ENCODE results near the gene SRRM1.
"Not testable (repeated sequence)": the region's sequence is repeated elsewhere in the genome, so short reads cannot be mapped to it uniquely, and the experiment has no call there.

SRRM1 gene

DNA sequence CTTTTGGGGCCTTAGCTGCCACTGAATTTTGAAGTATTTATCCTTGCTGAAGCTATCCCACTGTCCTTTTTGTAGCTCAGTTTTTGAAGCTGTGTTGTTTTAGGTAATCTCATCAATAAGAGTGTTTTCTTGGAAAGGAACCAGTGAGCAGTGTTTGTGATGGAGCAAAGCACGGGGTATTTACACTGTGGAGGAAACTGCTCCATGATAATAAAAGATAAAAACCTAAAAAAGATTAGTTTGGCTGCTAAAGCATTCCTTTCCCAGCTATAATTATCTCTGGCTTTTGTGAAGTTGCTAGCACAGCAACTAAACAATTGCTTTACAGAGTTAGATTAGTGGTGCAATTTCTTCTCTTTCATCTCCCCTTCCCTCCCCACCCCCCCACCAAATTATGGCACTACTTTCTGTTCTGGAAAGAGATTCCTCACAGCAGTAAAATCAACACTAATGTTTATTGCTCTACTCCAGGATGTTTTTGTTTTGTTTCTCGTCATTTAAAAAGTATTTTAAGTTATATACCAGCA lies 21.5 kb downstream of the SRRM1 start:
- H3K4me1 Mint-ChIP-seq, result no peaks in the 10 kb centered on the region
- H3K9me3 Mint-ChIP-seq, result no peaks in the 10 kb centered on the region
- no peaks in the 10 kb centered on the region for H3K27me3 Mint-ChIP-seq
- no peak overlapping the region for H3K4me3 Mint-ChIP-seq
- H3K36me3 Mint-ChIP-seq, result peaks cover 44% of the 10 kb centered on the region
- ATAC-seq, result no peak
- no peak overlapping the region for H3K27ac Mint-ChIP-seq

GRCh38 chr1:24666794-24667193 lies 23.7 kb downstream of the SRRM1 start:
- H3K36me3 Mint-ChIP-seq, result peaks cover 50% of the 10 kb centered on the region
- ATAC-seq, result no peak
- H3K4me1 Mint-ChIP-seq, result no peaks in the 10 kb centered on the region
- H3K27ac Mint-ChIP-seq, result no peak overlapping the region
- no peak overlapping the region for H3K4me3 Mint-ChIP-seq
- no peaks in the 10 kb centered on the region for H3K27me3 Mint-ChIP-seq
- H3K9me3 Mint-ChIP-seq, result no peaks in the 10 kb centered on the region

GRCh38 chr1:24671372-24671771 lies 28.3 kb downstream of the SRRM1 start:
- not testable (repeated sequence) for H3K9me3 Mint-ChIP-seq, H3K27me3 Mint-ChIP-seq, H3K4me3 Mint-ChIP-seq, ATAC-seq, H3K4me1 Mint-ChIP-seq, H3K27ac Mint-ChIP-seq
- peaks cover 70% of the 10 kb centered on the region for H3K36me3 Mint-ChIP-seq

DNA sequence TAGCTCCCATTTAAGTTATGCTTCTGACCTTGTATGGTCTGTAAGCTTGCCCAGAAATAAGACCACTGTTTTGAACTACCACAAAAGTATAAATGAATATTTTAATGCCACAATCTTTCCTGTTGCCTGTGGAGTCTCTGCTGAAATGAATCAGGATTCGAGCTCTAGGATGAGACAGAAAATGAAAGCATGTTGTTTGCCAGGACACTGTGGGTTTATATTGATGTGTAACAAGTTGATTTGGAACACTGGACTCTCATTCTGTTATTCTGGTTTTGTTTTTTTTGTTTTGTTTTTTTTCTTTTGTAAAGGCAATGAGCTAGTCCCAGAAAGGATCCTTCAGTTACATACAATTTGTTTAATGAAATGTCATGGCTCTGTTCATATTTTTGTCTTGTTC lies 29.6 kb downstream of the SRRM1 start:
- not testable (repeated sequence) for H3K9me3 Mint-ChIP-seq, ATAC-seq, H3K27ac Mint-ChIP-seq, H3K4me1 Mint-ChIP-seq, H3K27me3 Mint-ChIP-seq, H3K4me3 Mint-ChIP-seq
- peaks cover 78% of the 10 kb centered on the region for H3K36me3 Mint-ChIP-seq

DNA sequence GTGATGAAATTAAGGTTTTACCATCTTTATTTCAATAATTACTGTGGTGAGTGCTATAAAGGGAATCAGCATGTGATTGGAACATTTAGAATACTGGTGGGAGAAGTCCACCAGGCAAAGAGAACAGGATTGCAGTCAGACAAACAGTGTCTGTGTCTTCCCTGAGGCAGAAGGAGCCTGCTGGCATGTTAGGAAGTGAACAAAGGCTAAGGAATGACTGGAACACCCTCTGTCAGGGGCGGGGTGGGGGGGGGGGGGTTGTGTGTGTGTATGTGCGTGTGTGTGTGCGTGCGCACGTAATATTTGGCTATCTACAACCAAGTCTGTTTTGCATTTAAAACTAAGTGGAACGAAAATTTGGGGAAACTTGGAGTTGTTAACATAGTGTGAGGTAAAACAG lies 30.2 kb downstream of the SRRM1 start:
- H3K27me3 Mint-ChIP-seq, result no peaks in the 10 kb centered on the region
- H3K27ac Mint-ChIP-seq, result no peak overlapping the region
- peaks cover 2% of the 10 kb centered on the region for H3K9me3 Mint-ChIP-seq
- no peaks in the 10 kb centered on the region for H3K4me1 Mint-ChIP-seq
- no peak overlapping the region for H3K4me3 Mint-ChIP-seq
- ATAC-seq, result no peak
- peaks cover 78% of the 10 kb centered on the region for H3K36me3 Mint-ChIP-seq

DNA sequence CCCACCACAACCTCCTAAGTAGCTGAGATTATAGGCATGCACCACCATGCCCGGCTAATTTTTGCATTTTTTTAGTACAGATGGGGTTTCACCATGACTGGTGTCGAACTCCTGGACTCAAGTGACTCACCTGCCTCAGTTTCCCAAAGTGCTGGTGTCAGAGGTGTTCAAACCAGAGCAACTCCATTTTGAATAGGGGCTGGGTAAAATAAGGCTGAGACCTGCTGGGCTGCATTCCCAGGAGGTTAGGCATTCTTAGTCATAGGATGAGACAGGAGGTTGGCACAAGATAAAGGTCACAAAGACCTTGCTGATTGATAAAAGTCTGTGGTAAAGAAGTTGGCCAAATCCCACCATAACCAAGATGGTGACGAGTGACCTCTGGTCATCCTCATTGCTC lies 35.3 kb downstream of the SRRM1 start:
- H3K9me3 Mint-ChIP-seq, H3K27me3 Mint-ChIP-seq, H3K4me1 Mint-ChIP-seq, H3K27ac Mint-ChIP-seq, ATAC-seq, H3K4me3 Mint-ChIP-seq: not testable (repeated sequence)
- peaks cover 33% of the 10 kb centered on the region for H3K36me3 Mint-ChIP-seq

DNA sequence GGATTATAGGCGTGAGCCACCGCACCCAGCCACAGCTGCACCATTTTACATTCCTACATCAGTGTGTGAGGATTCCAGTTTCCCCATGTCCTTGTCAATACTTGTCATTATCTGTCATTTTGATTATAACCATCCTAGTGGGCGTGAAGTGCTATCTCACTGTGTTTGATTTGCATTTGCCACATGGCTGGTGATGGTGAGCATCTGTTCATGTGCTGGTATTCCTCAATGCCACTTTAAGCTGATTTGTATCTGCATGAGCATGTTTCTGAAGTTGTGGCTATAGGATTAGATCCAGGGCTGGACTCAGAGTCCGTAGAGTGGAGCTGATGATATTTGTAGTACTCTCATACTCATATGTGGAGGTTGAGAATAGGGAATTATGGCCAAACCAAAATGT lies 36.6 kb downstream of the SRRM1 start:
- Mint-ChIP-seq H3K9me3 (peaks cover 2% of the 10 kb centered on the region), H3K36me3 (peaks cover 24% of the 10 kb centered on the region), H3K27me3 (no peaks in the 10 kb centered on the region), H3K4me1 (no peaks in the 10 kb centered on the region), H3K4me3 (no peak overlapping the region), H3K27ac (no peak overlapping the region)
- no peak for ATAC-seq

GRCh38 chr1:24683713-24684162 lies 40.6 kb downstream of the SRRM1 start:
- H3K4me3 Mint-ChIP-seq, result no peak overlapping the region
- H3K36me3 Mint-ChIP-seq, result no peaks in the 10 kb centered on the region
- H3K27ac Mint-ChIP-seq, result no peak overlapping the region
- peaks cover 6% of the 10 kb centered on the region for H3K4me1 Mint-ChIP-seq
- no peaks in the 10 kb centered on the region for H3K9me3 Mint-ChIP-seq
- no peak for ATAC-seq
- no peaks in the 10 kb centered on the region for H3K27me3 Mint-ChIP-seq

GRCh38 chr1:24688033-24688432 lies 44.9 kb downstream of the SRRM1 start:
- ATAC-seq, result no peak
- Mint-ChIP-seq H3K4me1 (peaks cover 8% of the 10 kb centered on the region), H3K27me3 (no peaks in the 10 kb centered on the region), H3K9me3 (no peaks in the 10 kb centered on the region), H3K36me3 (no peaks in the 10 kb centered on the region), H3K27ac (no peak overlapping the region), H3K4me3 (no peak overlapping the region)

DNA sequence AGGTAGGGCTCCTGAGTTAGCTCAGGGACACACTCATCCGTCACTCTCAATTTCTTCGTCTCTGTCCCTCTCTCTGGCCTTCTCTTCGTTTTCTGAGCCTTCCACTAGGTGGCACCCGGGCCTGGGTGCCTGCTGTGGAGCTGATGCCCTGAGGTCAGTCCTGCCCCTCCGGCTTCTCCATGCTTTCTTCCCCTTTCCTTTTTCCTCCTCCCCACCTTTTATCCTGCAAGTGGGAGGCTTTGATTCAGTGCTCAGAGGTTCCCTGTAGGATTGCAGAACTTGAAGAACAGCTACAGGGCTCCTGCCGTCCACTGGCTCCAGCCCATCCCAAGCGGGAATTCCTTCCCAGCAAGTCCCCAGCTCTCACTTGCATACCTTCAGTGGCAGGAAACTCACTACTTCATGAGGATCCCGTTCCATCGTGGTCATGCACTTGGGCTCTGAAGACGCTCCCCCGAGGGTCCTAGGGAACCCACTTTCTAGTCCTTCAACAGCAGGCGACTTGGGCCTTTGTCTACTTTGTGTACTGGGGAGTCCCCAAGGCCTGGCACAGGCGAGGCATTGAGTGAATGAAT lies 45.6 kb downstream of the SRRM1 start:
- no peaks in the 10 kb centered on the region for H3K36me3 Mint-ChIP-seq
- no peak overlapping the region for H3K4me3 Mint-ChIP-seq
- no peaks in the 10 kb centered on the region for H3K27me3 Mint-ChIP-seq
- peak; percentile 85 for ATAC-seq
- H3K9me3 Mint-ChIP-seq, result no peaks in the 10 kb centered on the region
- peaks cover 8% of the 10 kb centered on the region for H3K4me1 Mint-ChIP-seq
- H3K27ac Mint-ChIP-seq, result no peak overlapping the region

DNA sequence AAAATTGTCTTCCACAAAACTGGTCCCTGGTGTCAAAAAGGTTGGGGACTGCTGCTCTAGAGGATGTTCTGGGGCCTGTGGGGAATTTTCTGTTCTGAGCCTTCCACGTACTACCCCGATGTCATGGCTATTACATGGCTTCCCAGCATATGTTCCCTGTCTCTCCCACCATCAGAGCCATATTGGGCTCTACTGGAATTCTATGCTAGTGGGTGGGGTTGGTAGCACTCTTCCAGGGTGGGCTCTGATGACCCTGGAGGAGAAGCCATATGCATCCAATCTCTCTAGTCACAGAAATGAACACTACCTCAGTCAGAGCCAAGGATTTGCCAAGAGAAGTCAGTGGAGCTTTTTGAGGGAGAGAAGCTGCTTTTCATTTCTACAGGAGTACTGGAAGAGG lies 47.9 kb downstream of the SRRM1 start:
- Mint-ChIP-seq H3K4me1 (peaks cover 28% of the 10 kb centered on the region), H3K9me3 (no peaks in the 10 kb centered on the region), H3K36me3 (no peaks in the 10 kb centered on the region), H3K27ac (no peak overlapping the region), H3K4me3 (no peak overlapping the region), H3K27me3 (no peaks in the 10 kb centered on the region)
- no peak for ATAC-seq

GRCh38 chr1:24692351-24692980 lies 49.4 kb downstream of the SRRM1 start:
- Mint-ChIP-seq H3K4me3 (no peak overlapping the region), H3K4me1 (peaks cover 31% of the 10 kb centered on the region), H3K27me3 (no peaks in the 10 kb centered on the region), H3K27ac (no peak overlapping the region), H3K9me3 (no peaks in the 10 kb centered on the region), H3K36me3 (no peaks in the 10 kb centered on the region)
- ATAC-seq, result no peak

DNA sequence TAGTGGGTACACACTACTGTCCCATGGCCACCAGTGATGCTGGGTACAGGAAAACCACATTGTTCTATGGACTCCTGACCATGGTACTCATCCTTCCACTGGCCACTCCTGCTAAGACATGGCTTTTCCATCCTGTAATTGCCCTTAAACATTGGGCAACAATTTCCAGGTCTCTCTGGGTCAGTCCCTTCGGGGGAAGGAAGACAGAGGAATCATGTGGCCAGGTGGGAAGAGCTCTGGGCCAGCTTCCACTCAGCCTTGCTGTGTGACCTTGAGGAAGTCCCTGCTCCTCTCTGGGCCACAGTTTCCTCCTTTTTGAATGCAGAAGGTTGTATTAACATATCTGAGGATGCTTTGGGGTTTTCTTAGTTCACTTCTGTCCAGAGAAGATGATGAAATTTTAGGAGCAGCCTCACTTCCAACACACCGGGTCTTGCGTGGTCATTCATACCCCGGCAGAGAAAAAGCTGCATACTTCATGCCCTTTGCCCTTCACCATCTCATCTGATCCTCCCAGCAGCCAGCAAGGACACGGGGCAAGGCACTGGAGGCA lies 50.8 kb downstream of the SRRM1 start:
- no peak for ATAC-seq
- peaks cover 24% of the 10 kb centered on the region for H3K4me1 Mint-ChIP-seq
- H3K4me3 Mint-ChIP-seq, result peak overlapping the region; percentile 32
- H3K27me3 Mint-ChIP-seq, result no peaks in the 10 kb centered on the region
- H3K9me3 Mint-ChIP-seq, result no peaks in the 10 kb centered on the region
- peak overlapping the region; percentile 80 for H3K27ac Mint-ChIP-seq
- H3K36me3 Mint-ChIP-seq, result no peaks in the 10 kb centered on the region

DNA sequence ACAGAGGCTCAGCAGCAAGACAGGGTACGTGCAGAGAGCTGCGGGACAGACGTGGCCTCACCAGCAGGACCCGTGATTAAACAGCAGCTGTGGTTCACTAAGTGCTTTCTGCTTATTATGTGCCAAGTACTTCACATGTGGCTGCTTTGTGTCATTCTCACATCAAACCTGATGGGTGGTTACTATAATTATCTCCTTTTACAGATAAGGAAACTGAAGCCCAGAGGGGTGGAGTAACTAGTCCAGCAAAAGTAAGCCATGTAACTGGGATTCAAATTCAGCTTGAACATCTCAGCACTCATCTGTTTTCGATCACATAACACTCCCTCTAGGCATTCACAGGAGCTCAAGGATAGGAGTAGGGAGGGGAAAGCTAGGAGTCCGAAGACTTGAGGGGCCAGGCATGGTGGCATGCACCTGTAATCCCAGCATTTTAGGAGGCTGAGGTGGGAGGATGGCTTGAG lies 51.3 kb downstream of the SRRM1 start:
- Mint-ChIP-seq H3K27ac (peak overlapping the region; percentile 80), H3K4me3 (peak overlapping the region; percentile 32), H3K4me1 (peaks cover 23% of the 10 kb centered on the region), H3K9me3 (no peaks in the 10 kb centered on the region), H3K36me3 (no peaks in the 10 kb centered on the region), H3K27me3 (no peaks in the 10 kb centered on the region)
- peak; percentile 52 for ATAC-seq

GRCh38 chr1:24695202-24695974 lies 52.3 kb downstream of the SRRM1 start:
- H3K27me3 Mint-ChIP-seq, result no peaks in the 10 kb centered on the region
- no peak overlapping the region for H3K4me3 Mint-ChIP-seq
- peak overlapping the region; percentile 53 for H3K27ac Mint-ChIP-seq
- H3K9me3 Mint-ChIP-seq, result no peaks in the 10 kb centered on the region
- peaks cover 23% of the 10 kb centered on the region for H3K4me1 Mint-ChIP-seq
- ATAC-seq, result peak; percentile 58
- H3K36me3 Mint-ChIP-seq, result no peaks in the 10 kb centered on the region
